GM18951 (cell line): ENCODE data around the gene VIP.
"Not testable (repeated sequence)": the region's sequence is repeated elsewhere in the genome, so short reads cannot be mapped to it uniquely, and the experiment has no call there.

ENCODE experiments used
- POLR2A ChIP-seq: IDR thresholded peaks from 4 replicates; pipeline ENCODE4 v1.6.1; 2011; ENCODE audit warnings: mild to moderate bottlenecking; ENCODE audit not compliant: insufficient read length, insufficient read depth; ENCODE audit errors: extremely low read depth
- in situ Hi-C: fragments of 300-500 bp; cut with MboI; formaldehyde crosslinking; loops from one replicate; pipeline ENCODE4 v1.12.0; 2022; ENCODE audit warnings: low sequenced_read_pairs, mixed read lengths, inconsistent platforms; ENCODE audit not compliant: unreplicated experiment

The VIP gene

GRCh38 chr6:152750694-152751093 lies at the start of gene VIP:
TSS of gene VIP (plus strand) at chr6:152750797. CDS start at chr6:152752178, 1,381 bp downstream.
- in situ Hi-C loops, result no loop called here
- no peak for TF ChIP-seq POLR2A

DNA sequence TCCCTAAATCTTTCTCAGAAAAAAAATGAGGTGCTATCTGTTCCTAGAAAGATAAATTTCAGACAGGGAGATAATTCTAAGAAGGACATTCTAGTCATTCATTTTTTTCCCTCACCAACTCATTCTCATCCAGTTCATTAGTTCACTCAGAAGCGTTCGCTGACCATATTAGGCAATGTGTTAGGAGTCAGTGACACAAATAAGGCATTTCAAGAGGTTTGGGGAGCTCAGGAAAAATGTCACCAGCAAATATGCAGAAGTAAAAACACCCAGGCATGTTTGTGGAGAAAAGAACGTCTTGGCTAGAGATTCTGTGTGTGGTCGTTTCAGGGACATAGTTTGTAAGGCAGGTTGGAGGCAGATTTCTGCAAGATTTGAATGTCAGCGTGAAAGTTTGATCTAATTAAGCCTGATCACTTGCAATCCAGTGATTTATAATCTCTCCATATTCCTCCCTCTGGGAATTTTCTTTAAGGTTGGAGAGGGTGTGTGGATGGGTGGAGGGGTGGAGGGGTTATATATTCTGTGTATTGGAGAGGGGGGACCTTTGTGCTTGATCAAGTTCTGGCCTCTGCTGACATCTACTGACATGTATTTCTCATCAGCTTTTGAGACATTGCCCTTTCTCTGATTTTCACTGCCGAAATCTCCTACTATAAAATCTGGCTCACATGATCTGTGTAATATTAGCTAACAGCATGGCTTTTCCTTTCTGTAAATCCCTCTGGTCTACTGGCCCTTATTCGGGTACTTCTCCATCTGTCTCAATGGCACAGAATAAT lies 49.3 kb upstream of the VIP start:
- no peak for TF ChIP-seq POLR2A
- in situ Hi-C loops, result no loop called here

- TF ChIP-seq POLR2A, result no peak
- in situ Hi-C loops, result no loop called here
Observed at GRCh38 chr6:152701863-152702401, 48.7 kb upstream of the VIP start.

- in situ Hi-C loops, result not testable (repeated sequence)
Observed at GRCh38 chr6:152703750-152704149, 46.8 kb upstream of the VIP start.

DNA sequence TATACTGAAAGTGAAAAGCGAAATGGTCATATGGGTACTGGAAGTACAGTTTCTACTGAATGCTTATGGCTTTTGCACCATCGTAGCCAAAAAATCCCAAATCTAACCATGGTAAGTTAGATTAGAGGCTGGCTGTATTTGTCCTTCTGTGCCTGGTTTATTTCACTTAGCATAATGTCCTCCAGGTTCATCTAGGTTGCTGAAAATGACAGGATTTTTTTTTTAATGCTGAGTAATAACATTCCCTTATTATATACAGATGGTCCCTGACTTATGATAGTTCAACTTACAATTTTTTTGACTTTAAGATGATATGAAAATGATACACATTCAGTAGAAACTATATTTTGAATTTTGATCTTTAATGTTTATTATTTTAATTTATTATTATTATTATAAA lies 45.3 kb upstream of the VIP start:
- in situ Hi-C loops, result no loop called here

DNA sequence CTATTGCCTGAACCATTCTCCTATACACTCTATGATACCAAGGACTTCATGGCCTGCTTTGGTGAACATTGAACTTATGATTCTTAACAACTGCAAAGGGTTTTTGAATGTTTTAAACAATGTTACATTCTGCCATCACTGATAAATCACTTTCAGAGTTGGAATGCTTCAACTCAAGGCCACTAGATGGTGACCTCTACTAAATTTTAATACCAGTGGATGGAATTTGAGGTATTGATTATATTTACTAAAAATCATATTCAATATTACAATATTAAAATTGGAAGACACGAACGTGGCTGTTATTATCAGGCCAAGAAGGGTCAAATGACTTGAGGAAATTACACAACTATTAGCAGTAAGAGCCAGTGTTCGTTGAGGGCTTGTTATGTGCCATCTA lies 34.3 kb upstream of the VIP start:
- no peak for TF ChIP-seq POLR2A

More for the DNA sequence above, 45.3 kb upstream of the VIP start:
- no peak for TF ChIP-seq POLR2A

GRCh38 chr6:152720974-152721373 lies 29.6 kb upstream of the VIP start:
- TF ChIP-seq POLR2A, result no peak
- in situ Hi-C loops, result no loop called here

More for the DNA sequence above, 34.3 kb upstream of the VIP start:
- in situ Hi-C loops, result no loop called here

- TF ChIP-seq POLR2A, result no peak
- in situ Hi-C loops, result no loop called here
Observed at GRCh38 chr6:152721956-152722355, 28.6 kb upstream of the VIP start.

GRCh38 chr6:152723398-152723797 lies 27.2 kb upstream of the VIP start:
- no peak for TF ChIP-seq POLR2A
- in situ Hi-C loops, result no loop called here

DNA sequence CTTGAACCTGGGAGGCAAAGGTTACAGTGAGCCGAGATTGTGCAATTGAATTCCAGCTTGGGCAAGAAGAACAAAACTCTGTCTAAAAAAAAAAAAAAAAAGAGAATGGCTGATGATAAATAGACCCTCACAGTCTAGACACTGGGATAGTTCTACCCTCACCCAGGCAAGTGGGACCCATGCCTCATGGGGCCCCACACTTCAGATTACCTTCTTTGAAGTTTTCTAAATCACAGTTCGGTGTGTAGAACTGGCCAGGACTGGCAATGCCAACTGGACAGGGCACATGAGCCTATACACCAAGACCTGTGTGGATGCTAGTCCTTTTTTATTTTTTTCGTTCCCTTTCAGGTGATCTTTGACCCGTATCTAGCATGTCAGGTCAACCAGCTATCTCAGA lies 24.3 kb upstream of the VIP start:
- no peak for TF ChIP-seq POLR2A

GRCh38 chr6:152727507-152727906 lies 23.1 kb upstream of the VIP start:
- in situ Hi-C loops, result no loop called here
- TF ChIP-seq POLR2A, result no peak

More for the DNA sequence above, 24.3 kb upstream of the VIP start:
- in situ Hi-C loops, result no loop called here

- TF ChIP-seq POLR2A, result no peak
- in situ Hi-C loops, result no loop called here
Observed at GRCh38 chr6:152734630-152735029, 16.0 kb upstream of the VIP start.

DNA sequence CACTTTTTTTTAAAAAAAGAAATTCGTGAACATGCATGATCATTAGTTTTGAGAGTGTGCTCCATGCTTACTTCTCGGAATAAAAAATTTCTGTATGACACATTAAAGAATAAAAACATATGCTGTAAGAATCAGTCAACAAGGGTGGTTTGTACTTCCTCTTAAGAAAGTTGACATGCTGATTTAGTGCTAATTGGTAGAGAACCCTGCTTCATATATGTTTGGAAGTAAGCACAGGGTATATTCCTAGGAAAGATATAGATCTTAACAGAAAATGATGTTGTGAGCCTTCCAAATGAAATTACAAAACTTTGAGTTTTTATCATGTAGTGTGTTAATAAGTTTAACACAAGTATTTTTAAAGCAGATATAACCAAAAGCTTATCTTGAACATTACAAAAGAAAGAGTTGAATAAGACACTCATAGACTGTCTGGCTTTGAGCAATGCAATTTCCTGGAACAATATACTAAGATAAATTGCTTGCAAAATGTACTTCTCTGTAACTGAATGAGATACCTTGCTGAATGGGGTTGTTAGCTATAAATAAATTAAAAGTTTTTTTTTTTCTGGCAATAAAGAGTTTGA lies 13.8 kb upstream of the VIP start:
- no peak for TF ChIP-seq POLR2A
- in situ Hi-C loops, result no loop called here
